ENCODE results near the gene C1QTNF12. TPM values are rescaled to one million over a fixed set of nuclear protein-coding genes. Genes with fewer than 3 reads are reported as not detected.
"Not testable (repeated sequence)": the region's sequence is repeated elsewhere in the genome, so short reads cannot be mapped to it uniquely, and the experiment has no call there.

C1QTNF12 gene
- total RNA-seq, 1 donor from 2014 or later, result 3.4 TPM

GRCh38 chr1:1259540-1259939, 13.0 kb upstream of the C1QTNF12 start:
- no peak for DNase-seq (ENCODE audit: low spot score)

DNA sequence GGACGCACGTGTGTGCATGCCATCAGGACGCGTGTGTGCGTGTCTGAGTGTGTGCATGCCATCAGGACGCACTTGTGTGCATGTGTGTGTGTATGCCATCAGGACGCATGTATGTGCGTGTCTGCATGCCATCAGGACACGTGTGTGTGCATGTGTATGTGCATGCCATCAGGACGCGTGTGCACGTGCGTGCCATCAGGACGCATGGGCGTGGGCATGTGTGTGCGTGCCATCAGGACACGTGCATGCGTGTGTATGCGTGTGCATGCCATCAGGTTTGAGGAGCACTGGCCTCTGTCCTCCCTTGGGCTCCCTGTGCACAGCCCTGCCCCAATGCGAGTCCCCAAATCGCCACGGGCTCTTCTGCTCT, 12.6 kb upstream of the C1QTNF12 start:
- no peak for DNase-seq (ENCODE audit: low spot score)

GRCh38 chr1:1256956-1257871, 10.7 kb upstream of the C1QTNF12 start:
- DNase-seq (ENCODE audit: low spot score), result no peak

DNA sequence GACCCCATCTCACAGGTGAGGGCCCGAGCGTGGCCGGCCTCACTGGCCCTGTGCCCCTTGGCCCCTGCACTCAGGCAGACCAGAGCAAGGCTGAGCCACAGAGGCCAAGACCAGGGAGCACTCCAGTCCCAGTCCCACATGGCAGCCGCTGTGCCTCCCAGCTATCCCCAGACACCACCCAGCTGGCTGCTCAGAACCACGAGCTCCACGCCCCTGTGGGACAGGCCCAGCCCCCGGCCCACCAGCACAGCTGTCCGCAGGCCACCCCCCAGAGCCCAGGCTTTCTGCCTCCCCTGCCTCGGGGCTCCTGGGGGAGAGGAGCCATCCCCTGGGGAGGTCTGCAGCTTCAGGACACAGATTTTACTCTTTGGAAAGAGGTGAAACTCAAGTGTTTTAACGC, 9.1 kb upstream of the C1QTNF12 start:
- no peak for DNase-seq (ENCODE audit: low spot score)

GRCh38 chr1:1255078-1255477, 8.6 kb upstream of the C1QTNF12 start:
- DNase-seq (ENCODE audit: low spot score), result peak; percentile 44

DNA sequence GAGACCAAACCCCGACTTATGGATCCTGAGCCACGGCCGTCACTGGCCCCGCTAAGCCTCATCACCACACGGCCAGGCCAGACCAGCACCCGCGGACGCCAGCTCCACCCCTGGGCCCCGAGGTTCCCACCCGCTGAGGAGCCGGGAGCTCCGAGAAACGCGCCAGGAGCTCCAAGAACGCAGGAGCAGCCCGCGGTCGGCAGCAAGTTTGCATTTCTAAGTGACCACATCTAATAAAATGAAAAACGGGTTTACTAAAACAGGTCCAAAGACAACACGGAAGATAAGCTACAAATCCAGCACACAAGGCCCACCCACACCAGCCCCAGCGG, 8.1 kb upstream of the C1QTNF12 start:
- peak; percentile 50 for DNase-seq (ENCODE audit: low spot score)

DNA sequence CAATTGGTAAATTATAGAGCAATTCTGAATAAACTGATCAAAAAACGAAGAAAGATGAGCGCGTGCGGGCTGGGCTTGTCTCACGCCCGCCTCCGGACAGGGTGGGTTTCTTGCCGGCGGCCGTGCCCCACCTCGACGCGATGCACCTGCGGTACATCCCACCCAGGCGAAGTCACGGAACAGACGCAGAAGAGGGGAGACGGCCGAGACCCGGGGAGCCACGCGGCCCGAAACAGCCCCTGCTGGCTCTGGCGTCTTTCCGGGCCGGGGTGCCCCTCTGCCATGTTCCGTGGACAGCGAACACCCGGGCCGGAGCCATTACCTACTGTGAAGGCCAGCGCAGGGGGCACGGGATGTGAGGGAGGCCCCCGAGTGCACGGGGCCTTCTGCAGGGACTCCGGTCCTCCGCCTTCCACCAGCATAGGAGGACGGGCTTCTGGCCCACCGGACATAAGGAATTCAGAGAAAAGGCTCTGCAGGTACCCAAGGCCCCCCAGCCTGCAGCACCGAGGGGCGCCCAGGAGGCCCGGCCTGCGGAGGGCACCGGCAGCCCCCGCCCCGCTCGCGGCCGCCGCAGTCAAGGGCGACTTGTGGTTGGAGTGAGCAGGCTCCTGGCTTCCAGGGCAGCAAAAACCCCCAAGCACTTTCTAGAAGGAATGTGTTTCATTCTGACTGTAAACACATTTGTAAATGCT, 7.6 kb upstream of the C1QTNF12 start:
- DNase-seq (ENCODE audit: low spot score), result no peak

GRCh38 chr1:1253314-1253713, 6.8 kb upstream of the C1QTNF12 start:
- no peak for DNase-seq (ENCODE audit: low spot score)

GRCh38 chr1:1250786-1251284, 4.3 kb upstream of the C1QTNF12 start:
- peak; percentile 45 for DNase-seq (ENCODE audit: low spot score)

DNA sequence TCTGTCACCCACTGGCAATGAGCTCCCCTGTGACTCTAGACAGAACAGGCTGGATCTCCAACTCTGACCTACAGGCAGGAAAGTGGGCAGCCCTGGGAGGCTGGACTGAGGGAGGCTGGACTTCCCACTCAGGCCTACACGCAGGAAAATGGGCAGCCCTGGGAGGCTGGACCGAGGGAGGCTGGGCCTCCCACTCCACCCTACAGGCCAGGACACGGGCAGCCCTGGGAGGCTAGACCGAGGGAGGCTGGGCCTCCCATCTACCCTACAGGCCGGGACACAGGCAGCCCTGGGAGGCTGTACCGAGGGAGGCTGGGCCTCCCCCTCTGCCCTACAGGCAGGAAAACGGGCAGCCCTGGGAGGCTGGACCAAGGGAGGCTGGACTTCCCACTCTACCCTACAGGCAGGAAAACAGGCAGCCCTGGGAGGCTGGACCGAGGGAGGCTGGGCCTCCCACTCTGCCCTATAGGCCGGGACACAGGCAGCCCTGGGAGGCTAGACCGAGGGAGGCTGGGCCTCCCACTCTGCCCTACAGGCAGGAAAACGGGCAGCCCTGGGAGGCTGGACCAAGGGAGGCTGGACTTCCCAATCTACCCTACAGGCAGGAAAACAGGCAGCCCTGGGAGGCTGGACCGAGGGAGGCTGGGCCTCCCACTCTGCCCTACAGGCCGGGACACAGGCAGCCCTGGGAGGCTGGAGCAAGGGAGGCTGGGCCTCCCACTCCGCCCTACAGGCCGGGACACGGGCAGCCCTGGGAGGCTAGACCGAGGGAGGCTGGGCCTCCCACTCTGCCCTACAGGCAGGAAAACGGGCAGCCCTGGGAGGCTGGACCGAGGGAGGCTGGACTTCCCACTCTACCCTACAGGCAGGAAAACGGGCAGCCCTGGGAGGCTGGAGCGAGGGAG, 1.7 kb upstream of the C1QTNF12 start:
- DNase-seq (ENCODE audit: low spot score), result not testable (repeated sequence)

DNA sequence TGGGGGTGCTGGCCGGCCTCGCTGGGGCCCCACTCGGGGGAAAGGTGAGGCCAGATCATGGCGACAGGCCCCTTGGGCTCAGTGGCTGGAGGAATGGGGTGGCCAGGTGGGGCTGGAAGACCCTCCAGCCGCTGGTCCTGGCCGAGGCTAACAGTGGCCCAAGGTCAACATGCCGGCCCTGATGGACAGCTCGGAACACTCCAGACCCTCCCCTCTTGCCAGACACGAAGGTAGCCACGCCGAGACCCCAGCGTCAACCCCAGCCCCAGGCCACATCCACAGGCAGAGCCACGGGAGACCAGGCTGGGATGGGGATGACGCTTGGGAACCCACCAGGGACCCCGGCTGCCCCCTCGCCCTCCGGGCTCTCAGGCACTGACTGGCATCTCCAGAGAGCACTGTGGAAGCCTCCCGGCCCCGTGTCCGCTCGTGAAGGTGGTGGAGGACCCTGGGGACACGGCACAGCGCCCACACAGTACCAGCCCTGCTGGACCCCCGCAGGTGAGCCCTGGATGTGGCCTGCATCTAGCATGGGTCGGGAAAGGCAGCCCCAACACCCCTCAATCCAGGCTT, 905 bp upstream of the C1QTNF12 start:
- no peak for DNase-seq (ENCODE audit: low spot score)

DNA sequence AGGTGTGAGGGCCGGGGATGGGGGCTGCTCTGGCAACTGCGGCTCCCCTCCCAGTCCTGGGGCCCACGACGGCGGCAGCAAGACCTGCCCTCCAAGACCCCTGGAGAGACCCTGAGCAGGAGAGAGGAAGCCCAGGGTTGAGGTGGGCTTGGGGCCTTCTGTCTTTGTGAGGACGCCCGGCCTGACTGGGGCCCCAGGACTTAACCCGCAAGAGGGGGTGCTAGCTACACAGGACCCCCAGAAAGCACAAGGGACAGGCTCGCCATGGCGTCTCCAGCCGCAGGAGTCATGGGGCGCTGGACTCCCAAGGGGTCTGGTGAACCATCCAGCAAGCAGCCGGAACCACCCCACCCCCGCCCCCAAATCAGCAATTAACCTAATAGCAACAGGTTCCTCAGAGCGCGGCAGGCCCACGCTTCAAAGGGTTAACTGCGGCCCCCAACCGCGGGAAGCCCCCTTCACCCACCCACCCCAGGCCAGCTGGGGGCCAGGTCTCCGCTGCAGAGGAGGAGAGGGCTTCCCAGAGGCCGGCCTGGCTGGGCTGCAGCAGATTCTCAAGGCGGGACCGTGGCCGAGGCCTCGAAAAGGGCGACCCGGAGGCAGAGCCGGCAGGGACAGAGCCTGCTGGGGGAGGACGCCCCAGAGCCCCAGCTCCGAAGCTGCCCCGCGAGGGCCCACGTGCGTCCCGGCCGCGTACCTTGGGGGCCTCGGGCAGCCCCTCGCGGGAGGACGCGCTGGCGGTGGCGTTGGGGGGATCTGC, 525 bp downstream of the C1QTNF12 start:
- no peak for DNase-seq (ENCODE audit: low spot score)

GRCh38 chr1:1245178-1245816, 1.2 kb downstream of the C1QTNF12 start:
- DNase-seq (ENCODE audit: low spot score), result no peak

DNA sequence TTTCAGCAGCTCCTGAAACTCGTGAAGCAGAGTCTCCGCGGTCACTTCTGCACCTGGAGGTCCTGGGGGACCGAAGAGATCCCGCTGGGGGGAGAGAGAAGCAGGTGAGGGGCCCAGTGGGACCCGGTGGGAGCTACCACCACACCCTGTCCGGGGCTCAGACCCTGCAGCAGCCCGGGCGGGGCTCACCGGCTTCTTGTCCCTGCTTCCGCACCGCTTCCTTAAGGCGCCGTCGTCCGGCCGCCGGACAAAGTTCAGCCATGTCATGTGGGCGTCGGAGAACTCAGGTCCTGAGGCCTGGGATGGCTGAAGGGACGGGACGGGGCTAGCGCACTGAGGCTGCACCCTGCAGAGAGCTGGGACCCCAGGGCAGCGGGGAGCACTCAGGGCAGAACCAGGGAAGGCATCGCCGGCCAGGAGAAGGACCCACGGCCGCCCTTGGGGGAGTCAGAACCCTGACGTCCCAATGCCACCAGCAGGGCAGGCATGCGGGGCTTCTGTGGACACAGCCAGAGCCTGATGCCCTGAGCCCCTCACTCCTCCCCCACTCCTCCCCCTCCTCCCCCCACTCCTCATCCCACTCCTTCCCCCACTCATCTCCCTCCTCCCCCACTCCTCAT, 2.2 kb downstream of the C1QTNF12 start:
- no peak for DNase-seq (ENCODE audit: low spot score)

DNA sequence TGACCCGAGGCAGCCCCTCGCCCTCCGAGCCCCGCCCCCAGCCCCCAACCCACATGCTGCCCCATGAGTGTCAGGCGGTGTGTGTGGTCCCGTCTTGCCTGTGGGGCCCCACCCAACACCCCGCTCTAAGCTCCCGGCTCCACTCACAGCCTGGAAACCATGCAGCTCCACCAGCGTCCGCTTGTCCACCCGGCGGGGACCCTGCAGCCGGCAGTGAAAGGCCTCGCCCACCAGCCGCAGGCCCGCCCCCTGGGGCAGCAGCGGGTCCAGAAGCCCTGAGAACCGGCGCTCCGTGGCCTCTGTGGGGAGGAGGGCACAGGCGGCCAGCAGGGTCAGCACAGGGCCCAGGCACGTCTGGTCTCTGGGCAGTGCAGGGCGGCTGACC, 2.7 kb downstream of the C1QTNF12 start:
- no peak for DNase-seq (ENCODE audit: low spot score)

DNA sequence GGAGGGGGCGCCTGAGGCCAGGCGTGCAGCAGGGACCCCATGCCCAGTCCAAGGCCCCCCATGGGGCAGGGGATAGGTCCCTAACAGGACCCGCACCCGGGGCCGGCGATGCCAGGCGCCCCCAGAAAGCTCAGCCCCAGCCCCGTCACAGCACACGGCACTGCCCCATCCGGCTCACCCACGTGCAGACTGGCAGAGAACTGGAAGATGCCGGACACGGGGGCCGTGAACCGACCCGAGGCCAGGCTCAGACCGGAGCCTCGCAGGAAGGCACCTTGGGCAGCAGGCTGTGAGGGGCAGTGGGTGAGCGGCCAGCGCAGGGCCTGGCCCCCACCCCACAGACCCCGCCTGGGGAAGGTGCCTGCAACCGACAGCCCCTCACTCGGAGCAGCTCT, 3.3 kb downstream of the C1QTNF12 start:
- DNase-seq (ENCODE audit: low spot score), result no peak

DNA sequence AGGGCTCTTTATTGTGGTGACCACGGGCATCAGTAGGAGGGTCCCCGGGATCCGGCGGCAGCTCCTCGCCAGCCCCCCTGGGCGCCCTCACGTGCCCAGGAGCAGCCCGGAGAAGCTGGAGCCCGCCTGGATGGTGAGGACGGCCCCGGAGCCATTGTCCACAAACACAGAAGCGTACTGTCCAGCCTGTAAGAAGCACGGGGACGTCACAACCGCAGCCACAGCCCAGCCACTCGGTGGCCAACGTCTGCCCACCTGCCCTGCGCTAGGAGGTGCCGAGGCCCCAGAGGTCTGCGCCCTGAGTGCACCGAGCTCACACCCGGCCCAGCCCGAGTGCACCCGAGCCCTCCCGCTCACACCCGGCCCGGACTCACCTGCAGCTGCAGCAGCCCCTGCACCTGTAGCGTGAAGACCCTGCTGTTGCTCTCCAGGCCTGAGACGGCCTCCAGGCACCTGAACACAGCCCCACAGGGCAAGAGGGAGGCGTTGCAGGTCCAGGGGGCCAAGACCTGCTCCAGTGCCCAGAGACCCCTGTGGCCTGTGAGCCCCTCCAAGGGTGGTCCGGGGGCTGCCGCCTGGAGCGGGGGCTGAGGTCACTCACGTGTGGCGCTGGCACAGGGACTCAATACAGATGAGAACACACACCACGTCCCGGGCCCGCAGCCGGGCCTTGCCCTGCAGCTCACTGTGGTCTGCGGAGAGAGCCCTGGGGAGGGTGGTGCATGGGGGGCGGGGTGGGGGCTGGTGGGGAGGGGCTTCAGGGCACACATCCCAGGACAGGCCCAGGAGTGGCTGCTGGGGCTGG, 3.9 kb downstream of the C1QTNF12 start:
- no peak for DNase-seq (ENCODE audit: low spot score)

DNA sequence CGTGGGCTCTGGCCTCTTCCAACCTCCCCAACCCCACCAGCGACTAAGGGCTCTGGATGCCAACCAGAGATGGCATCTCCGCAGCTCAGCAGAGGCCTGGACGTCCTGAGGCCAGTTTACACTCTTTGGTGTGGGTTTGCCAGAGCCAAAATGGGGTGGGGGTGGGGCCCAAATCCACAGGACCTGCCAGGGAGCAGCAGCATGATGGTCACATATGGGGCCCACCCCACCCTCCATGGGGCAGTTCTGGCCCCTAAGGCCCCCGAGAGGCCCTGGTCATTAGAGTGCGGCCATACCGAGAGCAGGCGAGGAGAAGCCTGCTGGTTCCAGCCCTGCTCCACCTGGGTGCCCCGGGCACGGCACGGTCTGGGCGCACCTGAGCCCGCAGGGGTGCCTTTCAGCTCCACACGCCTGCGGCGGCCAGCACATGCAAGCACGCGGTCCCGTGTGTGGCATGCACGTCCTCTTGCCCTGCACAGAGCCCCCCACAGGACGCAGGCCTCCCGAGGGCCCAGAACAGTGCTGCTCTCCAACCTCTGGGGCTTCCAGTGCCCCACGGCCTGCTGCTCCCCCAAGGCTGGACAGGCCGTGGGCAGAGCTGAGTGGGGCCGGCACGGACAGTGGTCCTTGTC, 4.8 kb downstream of the C1QTNF12 start:
- no peak for DNase-seq (ENCODE audit: low spot score)
